NCI-H1092 (cell line): ENCODE measurements around the gene CYP1A2.

Source experiments
- DNase-seq: peaks from one replicate; lab custom pipeline; 2025; lab: John Stamatoyannopoulos, UW

CYP1A2 gene

DNA sequence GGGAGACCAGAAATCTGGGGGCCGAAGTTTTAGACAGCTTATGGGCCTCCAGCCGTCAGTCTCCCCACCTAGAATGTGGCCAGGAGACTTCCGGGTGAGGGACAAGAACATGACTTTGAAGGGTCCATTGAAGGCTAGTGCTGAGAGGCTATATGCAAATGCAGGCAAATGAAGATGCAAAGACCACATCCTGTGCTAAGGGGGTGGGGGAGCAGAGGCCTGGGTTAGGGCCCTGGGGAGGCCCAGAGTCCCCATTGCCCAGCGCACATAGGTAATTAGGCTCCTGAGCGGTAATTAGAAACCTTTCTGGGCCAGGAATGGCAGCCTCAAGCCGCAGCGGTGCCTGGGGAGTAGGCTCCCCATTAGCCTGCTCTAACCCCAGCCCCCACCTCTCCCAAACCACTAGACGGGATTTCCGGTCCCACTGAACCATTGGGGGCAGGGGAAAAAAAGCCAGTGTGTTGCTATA lies 40.1 kb downstream of the CYP1A2 start:
- no peak for DNase-seq

DNA sequence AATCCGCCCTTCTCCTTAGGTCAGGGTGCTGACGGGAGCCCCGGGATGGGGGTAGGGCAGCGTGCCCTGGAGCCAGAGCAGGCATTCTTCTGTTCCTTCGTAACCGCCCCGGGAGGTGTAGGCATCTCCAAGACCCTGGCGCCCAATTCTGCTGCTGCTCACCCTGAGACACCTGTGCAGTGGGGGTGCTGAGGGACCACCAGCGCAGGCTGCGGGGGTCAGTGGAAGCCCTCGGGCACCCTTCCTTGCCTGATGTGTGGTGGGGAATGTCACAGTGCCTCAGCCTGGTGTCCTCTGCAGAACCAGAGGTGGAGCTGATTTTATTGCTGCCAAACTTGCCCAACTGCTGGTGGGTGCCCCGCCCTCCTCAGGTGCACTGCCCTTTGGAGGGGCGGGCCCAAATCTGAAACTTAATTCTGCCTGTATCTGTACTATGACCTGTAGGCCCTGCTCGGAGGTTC lies 40.6 kb downstream of the CYP1A2 start:
- no peak for DNase-seq

DNA sequence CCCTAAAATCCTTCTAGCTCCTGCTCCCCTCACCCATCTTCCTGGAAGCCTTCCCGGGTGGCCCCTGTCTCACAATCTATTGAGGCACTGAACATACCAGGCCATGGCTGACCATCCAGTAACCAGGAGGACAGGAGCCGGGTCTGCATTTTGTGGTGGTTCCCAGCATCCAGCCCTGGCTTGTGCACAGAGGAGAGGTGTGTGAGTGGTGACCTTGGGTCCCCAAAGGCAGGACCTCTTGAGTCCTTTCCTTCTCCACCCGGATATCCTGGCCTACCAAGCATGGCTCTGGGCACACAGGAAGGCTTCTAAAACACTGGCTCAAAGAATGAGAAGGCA lies 41.1 kb downstream of the CYP1A2 start:
- DNase-seq = no peak

DNA sequence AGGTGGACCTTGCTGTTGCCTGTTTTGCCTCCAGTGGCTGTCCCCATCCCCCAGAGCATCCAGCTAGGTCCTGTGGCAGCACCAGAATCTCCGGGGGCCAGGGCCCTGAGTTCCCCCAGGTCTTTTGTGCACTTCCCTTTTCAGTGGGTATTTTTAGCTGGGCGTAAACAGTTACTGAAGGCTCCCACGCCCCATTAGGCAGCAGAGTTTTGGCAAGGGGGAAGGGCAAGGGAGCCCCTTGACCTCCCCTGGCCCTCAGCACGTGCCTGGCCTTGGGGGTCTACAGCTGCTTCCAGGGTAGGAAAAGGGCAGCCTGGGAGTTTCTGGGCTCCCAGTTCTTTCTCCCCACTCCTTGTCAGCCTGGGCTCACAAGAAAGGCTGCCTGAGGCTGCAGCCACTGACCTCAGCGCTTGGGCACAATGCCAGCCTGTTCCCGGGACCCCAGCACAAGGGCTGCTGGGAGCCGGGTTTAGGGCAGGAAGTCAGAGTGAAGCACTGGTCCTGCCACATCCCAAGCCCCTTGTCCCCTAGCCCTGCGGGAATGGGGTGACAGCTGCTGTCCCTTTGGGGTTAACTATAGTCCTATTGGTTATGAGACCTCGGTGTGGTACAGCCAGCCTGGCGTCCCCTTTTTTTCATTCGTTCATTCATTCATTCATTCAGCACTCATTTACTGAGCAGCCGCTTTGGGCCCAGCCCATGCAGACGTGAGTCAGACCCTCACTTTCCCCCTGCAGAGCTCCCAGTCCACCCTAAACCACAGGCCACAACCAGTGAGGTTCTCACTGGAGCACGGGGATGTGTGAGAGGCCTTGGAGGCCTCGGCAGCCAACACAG lies 41.7 kb downstream of the CYP1A2 start:
- DNase-seq = no peak

DNA sequence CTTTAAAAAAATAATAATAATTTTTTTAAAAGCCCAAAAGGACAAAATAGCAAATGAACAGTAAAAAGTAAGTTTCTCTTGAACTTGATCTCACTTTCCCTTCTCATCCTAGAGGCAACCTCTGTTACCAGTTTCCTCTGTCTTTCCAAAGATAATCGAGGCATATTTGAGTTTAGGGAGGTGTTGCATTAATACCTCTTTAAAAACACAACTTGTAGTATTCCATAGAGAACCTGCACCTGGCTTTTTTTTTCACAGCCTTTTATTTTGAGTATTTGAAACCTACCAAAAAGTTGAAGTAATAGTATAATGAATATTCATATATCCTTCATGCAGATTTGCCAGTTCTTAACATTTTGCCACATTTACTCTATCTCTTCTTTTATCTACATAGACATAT lies 42.4 kb downstream of the CYP1A2 start:
- DNase-seq = no peak

DNA sequence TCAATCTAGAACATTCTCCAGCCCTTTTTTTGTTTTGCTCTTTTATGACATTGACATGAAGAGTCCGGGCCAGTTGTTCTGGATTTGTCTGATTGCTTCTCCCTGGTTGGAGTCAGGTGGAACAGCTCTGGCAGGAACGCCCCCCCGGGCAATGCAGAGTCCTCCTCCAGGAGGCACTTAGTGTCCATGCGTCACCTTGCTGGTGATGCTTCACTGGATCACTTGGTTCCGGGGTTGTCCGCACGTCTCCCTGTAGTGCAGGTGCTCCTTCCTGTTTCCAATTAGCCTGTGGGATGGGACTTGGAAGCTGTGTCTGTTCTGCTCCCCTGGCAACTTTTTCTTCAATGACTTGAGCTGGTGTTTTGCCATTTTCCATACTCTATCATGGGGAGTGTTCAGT lies 43.0 kb downstream of the CYP1A2 start:
- no peak for DNase-seq

DNA sequence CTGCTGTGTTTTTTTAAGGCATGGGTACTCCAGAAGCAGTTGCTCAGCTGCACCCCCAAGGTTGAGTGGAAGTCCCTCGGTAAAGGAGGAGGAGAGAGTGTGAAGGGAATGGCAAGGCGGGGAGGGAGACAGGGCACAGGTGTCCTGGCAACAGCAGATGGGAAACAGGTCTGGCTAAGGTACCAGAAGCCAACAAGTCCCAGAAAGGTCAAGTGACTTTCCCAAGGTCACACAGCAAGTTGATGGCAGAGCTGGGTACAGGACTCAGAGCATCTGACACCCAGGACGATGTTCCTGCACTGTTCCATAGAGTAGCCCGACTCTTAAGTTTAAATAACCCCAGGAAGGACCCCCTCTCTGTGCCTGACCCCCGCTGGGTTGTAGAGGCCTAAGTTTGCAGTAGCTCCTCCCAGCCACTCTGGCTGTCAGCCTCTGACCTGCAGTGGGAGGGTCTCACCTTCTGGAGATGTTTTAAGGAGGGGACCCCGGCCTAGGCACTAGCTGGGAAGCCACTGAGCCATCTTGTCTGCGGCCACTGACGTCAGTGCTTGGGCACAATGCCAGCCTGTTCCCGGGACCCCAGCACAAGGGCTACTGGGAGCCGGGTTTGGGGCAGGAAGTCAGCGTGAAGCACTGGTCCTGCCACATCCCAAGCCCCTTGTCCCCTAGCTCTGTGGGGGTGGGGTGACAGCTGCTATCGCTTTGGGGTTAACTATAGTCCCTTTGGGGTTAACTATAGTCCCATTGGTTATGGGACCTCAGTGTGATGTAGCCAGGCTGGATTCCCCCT lies 43.8 kb downstream of the CYP1A2 start:
- no peak for DNase-seq

DNA sequence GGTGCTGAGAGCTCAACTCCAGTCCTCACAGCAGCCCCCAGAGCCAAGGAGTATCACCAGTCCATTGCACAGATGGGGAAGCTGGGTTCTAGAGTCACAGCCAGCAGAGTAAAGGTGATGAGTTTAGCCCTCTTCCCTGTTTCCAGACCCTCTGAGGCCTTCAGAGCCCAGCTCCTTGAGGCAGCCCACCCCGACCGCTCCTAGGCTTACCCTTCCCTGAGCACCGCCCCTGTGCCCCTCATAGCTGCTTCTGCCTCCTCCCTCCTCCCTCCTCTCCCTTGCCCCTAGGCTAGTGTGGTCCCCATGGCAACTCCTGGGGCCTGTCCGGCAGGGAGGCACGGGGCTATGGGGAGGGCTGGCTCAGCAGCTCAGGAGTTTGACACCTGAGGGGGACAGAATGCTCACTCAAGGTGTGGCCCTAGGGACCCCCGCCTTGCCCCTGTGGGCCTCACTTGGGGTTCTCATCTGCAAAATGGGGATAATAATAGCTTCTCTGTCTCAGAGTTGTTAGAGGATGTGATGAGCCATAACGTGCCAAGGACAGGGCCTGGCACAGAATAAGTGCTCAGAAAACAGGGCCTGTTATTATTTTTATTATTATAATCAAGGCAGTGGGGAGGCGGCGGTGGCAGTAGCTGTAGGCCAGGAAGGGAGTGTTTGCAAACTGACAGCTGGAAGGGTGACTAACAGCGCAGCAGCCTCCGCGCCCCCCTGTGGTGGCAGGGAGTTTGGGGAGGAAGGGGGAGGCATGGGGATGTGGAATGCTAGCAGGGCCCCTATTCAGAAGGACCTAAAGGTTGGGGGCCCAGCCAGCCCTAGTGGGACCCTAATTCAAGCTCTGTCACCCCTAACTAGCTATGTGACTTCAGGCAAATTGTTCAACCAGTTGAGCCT lies 44.7 kb downstream of the CYP1A2 start:
- no peak for DNase-seq

DNA sequence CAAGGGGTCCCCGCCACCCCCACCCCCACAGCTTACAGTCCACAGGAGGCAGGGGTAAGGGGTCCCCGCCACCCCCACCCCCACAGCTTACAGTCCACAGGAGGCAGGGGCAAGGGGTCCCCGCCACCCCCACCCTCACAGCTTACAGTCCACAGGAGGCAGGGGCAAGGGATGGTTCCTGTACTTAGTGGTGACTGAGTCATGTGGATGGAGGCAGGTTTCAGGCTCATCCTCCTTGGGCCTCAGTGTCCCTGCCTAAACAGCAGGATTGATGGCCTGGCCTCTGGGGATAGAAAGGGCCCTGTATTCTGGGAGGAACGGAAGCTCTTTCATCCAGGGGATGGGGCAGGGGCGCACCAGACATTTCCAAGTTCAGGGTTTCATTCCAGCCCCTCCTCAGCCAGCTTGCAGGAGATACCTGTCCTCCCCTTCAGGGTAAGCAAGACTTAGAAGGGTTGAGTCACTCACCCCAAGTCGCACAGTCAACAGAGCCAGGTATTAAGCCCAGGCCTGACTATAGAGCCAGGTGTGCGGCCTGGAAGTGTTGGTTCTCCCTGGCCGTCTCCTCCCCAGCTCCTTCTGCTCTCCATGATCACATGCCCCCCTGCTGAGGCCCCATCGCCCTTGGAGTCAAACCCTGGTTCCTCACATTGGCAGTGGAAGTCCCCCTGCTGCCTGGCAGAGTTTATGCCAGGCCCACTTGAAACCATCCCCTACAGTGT lies 45.8 kb downstream of the CYP1A2 start:
- no peak for DNase-seq

DNA sequence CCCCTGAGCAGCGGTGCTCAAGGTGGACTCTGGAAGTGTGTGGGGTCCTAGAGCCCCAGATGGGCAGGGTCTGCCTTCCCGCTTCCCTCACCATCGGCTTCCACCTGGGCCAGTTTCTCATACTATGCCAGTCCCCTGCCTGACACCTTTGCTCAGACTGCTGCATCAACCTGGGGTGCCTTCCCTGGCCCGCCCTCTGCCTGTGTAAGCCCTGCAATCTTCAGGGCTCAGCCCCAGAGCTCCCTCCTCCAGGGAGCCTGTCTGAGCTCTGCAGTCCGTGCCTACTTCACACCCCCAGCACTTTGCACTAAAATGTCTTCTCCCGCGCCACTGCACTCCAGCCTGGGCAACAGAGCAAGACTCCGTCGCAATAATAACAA lies 46.3 kb downstream of the CYP1A2 start:
- no peak for DNase-seq

DNA sequence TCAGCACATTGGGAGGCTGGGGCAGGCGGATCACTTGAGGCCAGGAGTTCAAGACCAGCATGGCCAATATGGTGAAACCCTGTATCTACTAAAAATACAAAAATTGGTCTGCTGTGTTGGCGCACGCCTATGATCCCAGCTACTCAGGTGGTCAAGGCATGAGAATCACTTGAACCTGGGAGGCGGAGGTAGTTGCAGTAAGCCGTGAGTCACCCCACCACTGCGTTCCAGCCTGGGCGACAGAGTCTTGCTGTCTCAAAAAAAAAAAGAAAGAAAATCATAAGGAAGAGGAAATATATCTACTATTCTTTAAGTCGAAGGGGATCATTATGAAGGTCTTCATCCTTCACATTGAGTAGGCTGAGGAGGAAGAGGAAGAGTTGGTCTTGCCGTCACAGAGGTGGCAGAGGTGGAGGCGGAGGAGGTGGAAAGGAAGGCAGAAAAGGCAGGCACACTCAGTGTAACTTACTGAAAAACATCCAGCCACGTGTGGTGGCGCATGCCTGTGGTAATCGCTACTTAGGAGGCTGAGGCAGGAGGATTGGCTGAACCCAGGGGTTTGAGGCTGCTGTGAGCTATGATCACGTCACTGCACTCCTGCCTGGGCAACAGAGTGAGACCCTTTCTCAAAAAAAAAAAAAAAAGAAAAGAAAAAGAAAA lies 47.5 kb downstream of the CYP1A2 start:
- DNase-seq = no peak

DNA sequence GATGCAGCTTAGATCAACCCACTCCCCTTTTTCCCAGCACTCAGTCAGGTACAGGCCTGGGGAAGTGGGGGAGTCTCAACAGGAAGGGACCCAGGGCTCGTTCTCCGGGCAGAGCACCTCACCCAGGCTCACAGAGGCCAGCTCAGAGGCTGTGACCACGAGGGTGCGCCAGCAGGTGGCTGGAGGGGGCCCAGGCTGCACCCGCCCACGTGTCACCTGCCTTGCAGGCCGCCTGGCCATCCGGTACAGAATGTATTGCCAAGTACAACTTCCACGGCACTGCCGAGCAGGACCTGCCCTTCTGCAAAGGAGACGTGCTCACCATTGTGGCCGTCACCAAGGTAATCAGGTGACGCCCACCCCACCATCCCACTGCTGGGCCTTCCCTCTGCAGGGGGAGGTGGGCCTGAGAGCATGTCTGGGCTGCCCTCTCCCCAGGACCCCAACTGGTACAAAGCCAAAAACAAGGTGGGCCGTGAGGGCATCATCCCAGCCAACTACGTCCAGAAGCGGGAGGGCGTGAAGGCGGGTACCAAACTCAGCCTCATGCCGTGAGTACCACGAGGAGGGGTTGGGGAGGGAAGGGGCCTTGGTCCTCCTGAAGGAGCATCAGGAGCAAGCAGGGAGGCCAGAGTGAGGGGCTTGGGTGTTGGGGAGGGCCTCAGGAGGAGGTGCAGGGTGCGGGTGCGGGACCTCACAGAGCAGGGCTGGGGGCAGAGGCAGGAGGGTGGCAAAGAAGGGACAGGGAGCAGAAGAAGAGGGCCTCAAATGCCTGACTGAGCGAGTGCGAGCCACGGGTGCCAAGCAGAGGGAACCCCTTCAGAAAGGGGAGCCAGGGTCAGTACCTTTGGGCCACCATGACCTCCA lies 50.0 kb downstream of the CYP1A2 start:
- DNase-seq = no peak

DNA sequence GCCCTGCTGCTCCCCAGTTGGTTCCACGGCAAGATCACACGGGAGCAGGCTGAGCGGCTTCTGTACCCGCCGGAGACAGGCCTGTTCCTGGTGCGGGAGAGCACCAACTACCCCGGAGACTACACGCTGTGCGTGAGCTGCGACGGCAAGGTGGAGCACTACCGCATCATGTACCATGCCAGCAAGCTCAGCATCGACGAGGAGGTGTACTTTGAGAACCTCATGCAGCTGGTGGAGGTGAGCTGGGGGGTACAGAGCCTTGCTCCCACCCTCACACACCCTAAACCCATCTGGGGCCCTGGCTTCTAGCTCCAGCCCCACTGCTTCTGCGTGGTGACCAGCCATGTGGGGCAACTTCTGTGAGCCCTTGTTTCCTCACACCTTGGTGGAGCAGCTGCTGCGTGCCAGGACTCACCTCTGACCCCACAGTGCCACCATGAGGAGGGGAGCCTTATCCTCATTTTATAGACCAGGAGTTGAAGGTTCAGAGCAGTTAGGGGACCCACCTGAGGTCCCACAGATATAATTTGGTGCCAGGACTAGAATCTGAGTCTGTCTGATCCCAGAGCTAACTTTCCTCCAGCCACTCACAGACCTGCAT lies 50.7 kb downstream of the CYP1A2 start:
- no peak for DNase-seq

DNA sequence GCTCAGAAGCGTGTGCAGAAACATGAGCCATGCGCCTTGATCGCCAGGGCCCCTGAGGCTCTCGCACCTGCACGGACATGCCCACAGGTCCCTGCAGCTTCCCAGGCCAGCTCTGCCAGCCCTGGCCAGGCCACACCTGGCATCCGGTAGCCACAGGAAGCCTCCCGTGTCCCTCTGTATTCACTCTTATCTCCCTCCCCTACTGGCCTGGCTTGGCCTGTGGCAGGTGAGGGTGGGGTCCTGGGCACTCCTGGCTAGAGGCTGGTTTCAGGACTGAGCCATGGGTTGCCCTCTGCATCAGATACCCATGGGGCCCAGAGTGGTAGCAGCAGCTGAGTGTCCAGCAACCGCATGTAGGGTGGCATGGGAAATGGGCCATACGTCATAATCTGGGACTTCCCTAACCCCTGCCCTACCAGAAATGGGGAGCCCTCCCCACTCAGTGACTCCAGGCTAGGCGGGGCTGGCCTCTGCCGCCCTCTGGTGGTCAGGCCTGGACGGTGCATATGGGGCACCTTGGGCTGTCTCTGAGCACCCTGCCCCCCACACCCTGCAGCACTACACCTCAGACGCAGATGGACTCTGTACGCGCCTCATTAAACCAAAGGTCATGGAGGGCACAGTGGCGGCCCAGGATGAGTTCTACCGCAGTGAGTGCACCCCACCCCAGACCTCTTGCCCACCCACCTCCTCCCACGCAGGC lies 51.4 kb downstream of the CYP1A2 start:
- no peak for DNase-seq

DNA sequence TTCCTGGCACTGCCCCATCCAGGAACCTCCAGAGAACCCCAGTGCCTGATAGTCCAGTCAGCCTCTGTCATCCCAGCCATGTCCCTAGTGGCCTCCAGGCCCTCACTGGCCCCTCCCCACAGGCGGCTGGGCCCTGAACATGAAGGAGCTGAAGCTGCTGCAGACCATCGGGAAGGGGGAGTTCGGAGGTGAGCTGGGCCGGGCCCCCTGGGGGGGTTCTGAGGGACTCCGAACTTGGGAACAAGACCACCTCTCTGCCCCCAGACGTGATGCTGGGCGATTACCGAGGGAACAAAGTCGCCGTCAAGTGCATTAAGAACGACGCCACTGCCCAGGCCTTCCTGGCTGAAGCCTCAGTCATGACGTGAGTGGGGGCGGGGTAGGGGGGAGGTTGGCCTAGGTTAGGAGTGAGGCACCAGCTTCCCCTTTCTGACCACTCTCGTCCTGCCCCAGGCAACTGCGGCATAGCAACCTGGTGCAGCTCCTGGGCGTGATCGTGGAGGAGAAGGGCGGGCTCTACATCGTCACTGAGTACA lies 52.0 kb downstream of the CYP1A2 start:
- no peak for DNase-seq

DNA sequence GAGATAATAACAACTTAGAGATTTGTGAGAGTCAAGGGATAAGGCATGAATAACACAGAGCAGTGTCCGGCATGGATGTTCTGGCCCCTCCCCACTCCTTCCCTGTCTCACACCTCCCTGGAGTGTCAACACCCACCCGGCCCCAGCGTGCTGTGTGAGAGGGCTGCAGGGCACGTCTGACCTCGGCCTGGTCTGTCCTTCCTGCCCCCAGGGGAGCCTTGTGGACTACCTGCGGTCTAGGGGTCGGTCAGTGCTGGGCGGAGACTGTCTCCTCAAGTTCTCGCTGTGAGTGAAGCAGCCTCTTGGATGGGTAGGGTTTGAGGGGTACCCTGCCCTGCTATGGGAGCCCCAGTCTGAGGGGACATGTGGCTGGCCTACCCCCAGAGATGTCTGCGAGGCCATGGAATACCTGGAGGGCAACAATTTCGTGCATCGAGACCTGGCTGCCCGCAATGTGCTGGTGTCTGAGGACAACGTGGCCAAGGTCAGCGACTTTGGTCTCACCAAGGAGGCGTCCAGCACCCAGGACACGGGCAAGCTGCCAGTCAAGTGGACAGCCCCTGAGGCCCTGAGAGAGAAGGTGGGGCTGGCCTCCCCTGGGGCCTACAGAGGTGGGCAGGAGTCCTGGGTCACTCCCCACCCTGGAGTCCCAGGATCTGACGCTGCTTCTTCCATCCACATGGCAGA lies 52.8 kb downstream of the CYP1A2 start:
- DNase-seq = no peak

DNA sequence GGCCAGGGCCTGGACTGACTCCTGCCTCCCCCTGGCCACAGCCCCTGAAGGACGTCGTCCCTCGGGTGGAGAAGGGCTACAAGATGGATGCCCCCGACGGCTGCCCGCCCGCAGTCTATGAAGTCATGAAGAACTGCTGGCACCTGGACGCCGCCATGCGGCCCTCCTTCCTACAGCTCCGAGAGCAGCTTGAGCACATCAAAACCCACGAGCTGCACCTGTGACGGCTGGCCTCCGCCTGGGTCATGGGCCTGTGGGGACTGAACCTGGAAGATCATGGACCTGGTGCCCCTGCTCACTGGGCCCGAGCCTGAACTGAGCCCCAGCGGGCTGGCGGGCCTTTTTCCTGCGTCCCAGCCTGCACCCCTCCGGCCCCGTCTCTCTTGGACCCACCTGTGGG lies 53.6 kb downstream of the CYP1A2 start:
- DNase-seq = no peak

DNA sequence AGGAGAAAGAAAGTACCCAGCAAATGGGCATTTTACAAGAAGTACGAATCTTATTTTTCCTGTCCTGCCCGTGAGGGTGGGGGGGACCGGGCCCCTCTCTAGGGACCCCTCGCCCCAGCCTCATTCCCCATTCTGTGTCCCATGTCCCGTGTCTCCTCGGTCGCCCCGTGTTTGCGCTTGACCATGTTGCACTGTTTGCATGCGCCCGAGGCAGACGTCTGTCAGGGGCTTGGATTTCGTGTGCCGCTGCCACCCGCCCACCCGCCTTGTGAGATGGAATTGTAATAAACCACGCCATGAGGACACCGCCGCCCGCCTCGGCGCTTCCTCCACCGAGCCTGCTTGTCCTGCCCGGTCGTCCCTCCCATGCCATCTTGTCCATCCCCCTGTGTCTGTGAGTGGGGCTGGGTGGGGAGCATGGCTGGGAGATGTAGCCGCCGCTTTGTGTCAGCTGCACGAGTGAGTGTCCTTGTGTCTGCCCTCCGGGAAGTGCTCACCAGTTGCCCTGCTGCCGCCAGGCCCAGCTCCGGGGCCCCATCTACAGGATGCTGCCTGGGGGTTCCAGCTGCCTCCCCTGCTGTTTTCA lies 54.3 kb downstream of the CYP1A2 start:
- no peak for DNase-seq
